GM12875 (cell line): Measurements from ENCODE around the gene OSBPL8.
A peak's percentile ranks its signal among the peaks of the same experiment; 100 is the strongest.
"Not testable (repeated sequence)": the region's sequence is repeated elsewhere in the genome, so short reads cannot be mapped to it uniquely, and the experiment has no call there.

Experiments
- H3K4me3 ChIP-seq: one replicate; pipeline ENCODE4 v1.5.1; 2011; ENCODE audit warnings: low read depth, low read length, control low read depth
- CTCF ChIP-seq: IDR thresholded peaks from 2 replicates; pipeline ENCODE4 v1.5.1; 2011; ENCODE audit warnings: low read depth, mild to moderate bottlenecking, control low read depth, inconsistent platforms, low read length, moderate library complexity, borderline replicate concordance; ENCODE audit not compliant: insufficient read depth

OSBPL8 gene

GRCh38 chr12:76374386-76375020, 185.1 kb downstream of the OSBPL8 start:
- TF ChIP-seq CTCF = no peak
- H3K4me3 ChIP-seq = no peak overlapping the region

GRCh38 chr12:76368230-76368629, 191.3 kb downstream of the OSBPL8 start:
- no peak for TF ChIP-seq CTCF
- H3K4me3 ChIP-seq = no peak overlapping the region

- no peak for TF ChIP-seq CTCF
Measured at GRCh38 chr12:76366163-76366562, 193.4 kb downstream of the OSBPL8 start.

GRCh38 chr12:76364131-76364530, 195.4 kb downstream of the OSBPL8 start:
- H3K4me3 ChIP-seq = not testable (repeated sequence)

More at GRCh38 chr12:76366163-76366562, 193.4 kb downstream of the OSBPL8 start:
- no peak overlapping the region for H3K4me3 ChIP-seq

GRCh38 chr12:76360316-76360715, 199.3 kb downstream of the OSBPL8 start:
- no peak for TF ChIP-seq CTCF

GRCh38 chr12:76356071-76356470, 203.5 kb downstream of the OSBPL8 start:
- no peak for TF ChIP-seq CTCF
- H3K4me3 ChIP-seq = no peak overlapping the region

More at GRCh38 chr12:76360316-76360715, 199.3 kb downstream of the OSBPL8 start:
- no peak overlapping the region for H3K4me3 ChIP-seq

GRCh38 chr12:76348079-76348901, 211.3 kb downstream of the OSBPL8 start, which contains the start of gene BBS10:
Gene BBS10 (minus strand): TSS chr12:76348415. CDS start chr12:76348358, 57 bp downstream.
- H3K4me3 ChIP-seq = peak within 1 kb of the TSS; percentile 78
- TF ChIP-seq CTCF = peak; percentile 21; the same call in 1 of the 2 replicates
